Activated naive CD8-positive, alpha-beta T cell (primary cell): Measurements from ENCODE around the gene TM9SF4.

Source experiments
- H3K27ac Mint-ChIP-seq: one replicate; pipeline ENCODE4 v1.8.0; 2021; ENCODE audit warnings: mixed read lengths
- H3K27me3 Mint-ChIP-seq: one replicate; pipeline ENCODE4 v1.8.0; 2021; ENCODE audit warnings: mixed read lengths
- H3K36me3 Mint-ChIP-seq: one replicate; pipeline ENCODE4 v1.8.0; 2021; ENCODE audit warnings: mixed read lengths
- H3K4me1 Mint-ChIP-seq: one replicate; pipeline ENCODE4 v1.8.0; 2021; ENCODE audit warnings: low read depth, mixed read lengths
- H3K4me3 Mint-ChIP-seq: one replicate; pipeline ENCODE4 v1.8.0; 2021; ENCODE audit warnings: mild to moderate bottlenecking, mixed read lengths
- H3K9me3 Mint-ChIP-seq: one replicate; pipeline ENCODE4 v1.8.0; 2021; ENCODE audit warnings: low read depth, mixed read lengths

Gene TM9SF4

GRCh38 chr20:32109392-32110172 lies at the start of gene TM9SF4:
TSS of gene TM9SF4 (plus strand) at chr20:32109714. CDS start at chr20:32109741, 27 bp downstream.
- H3K9me3 Mint-ChIP-seq = no peaks in the 10 kb centered on the region
- H3K27ac Mint-ChIP-seq = peak within 1 kb of the TSS; percentile 100
- H3K4me3 Mint-ChIP-seq = peak within 1 kb of the TSS; percentile 94

GRCh38 chr20:32062776-32063170 lies 46.7 kb upstream of the TM9SF4 start:
- Mint-ChIP-seq H3K9me3 (no peaks in the 10 kb centered on the region), H3K4me3 (no peak overlapping the region), H3K27me3 (peaks cover 21% of the 10 kb centered on the region), H3K27ac (no peak overlapping the region), H3K4me1 (no peaks in the 10 kb centered on the region), H3K36me3 (no peaks in the 10 kb centered on the region)

More at GRCh38 chr20:32109392-32110172, at the start of gene TM9SF4:
- peaks cover 39% of the 10 kb centered on the region for H3K4me1 Mint-ChIP-seq
- peaks cover 3% of the 10 kb centered on the region for H3K36me3 Mint-ChIP-seq
- H3K27me3 Mint-ChIP-seq = no peaks in the 10 kb centered on the region

DNA sequence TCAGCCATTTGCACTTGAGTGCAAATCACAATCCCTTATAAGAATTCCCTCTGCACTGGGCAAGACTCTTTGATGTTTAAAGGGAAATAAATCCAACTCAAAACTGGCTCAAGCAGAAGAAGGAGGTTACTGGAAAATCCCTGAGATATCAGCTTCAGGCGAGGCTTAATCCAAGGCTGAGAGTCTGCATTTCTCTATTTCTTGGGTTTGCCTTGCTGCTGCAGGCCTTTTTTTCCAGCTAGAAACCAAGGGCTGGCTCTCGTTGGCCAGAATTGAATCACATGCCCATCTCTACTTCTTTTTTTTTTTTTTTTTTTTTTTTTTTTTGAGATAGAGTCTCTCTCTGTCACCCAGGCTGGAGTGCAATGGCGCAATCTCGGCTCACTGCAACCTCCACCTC lies 45.8 kb upstream of the TM9SF4 start:
- H3K27me3 Mint-ChIP-seq = peaks cover 20% of the 10 kb centered on the region
- no peak overlapping the region for H3K4me3 Mint-ChIP-seq
- no peaks in the 10 kb centered on the region for H3K4me1 Mint-ChIP-seq
- H3K36me3 Mint-ChIP-seq = no peaks in the 10 kb centered on the region
- H3K27ac Mint-ChIP-seq = no peak overlapping the region
- no peaks in the 10 kb centered on the region for H3K9me3 Mint-ChIP-seq

- H3K4me3 Mint-ChIP-seq = no peak overlapping the region
Observed at GRCh38 chr20:32064667-32065066, 44.8 kb upstream of the TM9SF4 start.

DNA sequence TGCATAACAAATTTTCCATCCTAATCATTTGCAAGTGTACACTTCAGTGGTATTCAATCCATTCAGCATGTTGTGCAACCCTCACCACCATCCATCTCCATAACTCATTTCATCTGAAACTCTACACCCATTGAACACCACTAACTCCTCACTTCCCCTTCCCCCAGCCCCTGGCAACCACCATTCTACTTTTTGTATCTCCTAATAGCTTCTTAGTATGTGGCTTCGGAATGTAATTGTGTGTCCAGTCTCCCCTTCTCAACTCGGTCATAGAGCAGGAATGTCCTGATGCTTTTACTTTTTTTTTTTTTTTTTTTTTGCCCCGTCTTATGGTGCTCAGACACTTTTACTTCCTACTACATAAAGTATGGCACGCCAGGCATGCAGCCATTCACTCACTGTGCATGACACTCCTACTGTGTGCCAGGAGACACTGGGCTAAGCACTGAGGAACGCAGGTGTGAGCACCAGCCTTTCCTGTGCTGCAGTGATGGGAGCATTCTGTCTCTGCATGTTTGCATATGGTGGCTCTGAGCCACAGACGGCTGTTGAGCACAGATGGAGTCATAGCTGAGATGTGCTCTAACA lies 42.2 kb upstream of the TM9SF4 start:
- Mint-ChIP-seq H3K27me3 (peaks cover 7% of the 10 kb centered on the region), H3K9me3 (no peaks in the 10 kb centered on the region), H3K36me3 (no peaks in the 10 kb centered on the region), H3K4me3 (no peak overlapping the region), H3K4me1 (no peaks in the 10 kb centered on the region), H3K27ac (no peak overlapping the region)

More at GRCh38 chr20:32064667-32065066, 44.8 kb upstream of the TM9SF4 start:
- no peaks in the 10 kb centered on the region for H3K4me1 Mint-ChIP-seq
- no peak overlapping the region for H3K27ac Mint-ChIP-seq
- H3K27me3 Mint-ChIP-seq = peaks cover 20% of the 10 kb centered on the region
- no peaks in the 10 kb centered on the region for H3K9me3 Mint-ChIP-seq
- H3K36me3 Mint-ChIP-seq = no peaks in the 10 kb centered on the region

- H3K9me3 Mint-ChIP-seq = no peaks in the 10 kb centered on the region
- H3K27ac Mint-ChIP-seq = no peak overlapping the region
- peaks cover 5% of the 10 kb centered on the region for H3K27me3 Mint-ChIP-seq
- H3K36me3 Mint-ChIP-seq = no peaks in the 10 kb centered on the region
- H3K4me3 Mint-ChIP-seq = no peak overlapping the region
- no peaks in the 10 kb centered on the region for H3K4me1 Mint-ChIP-seq
Observed at GRCh38 chr20:32068174-32068573, 41.3 kb upstream of the TM9SF4 start.

GRCh38 chr20:32069711-32070110 lies 39.8 kb upstream of the TM9SF4 start:
- Mint-ChIP-seq H3K27ac (no peak overlapping the region), H3K9me3 (no peaks in the 10 kb centered on the region), H3K27me3 (peaks cover 5% of the 10 kb centered on the region), H3K4me1 (no peaks in the 10 kb centered on the region), H3K36me3 (no peaks in the 10 kb centered on the region), H3K4me3 (no peak overlapping the region)

- no peaks in the 10 kb centered on the region for H3K4me1 Mint-ChIP-seq
- H3K4me3 Mint-ChIP-seq = no peak overlapping the region
- H3K27ac Mint-ChIP-seq = no peak overlapping the region
- H3K9me3 Mint-ChIP-seq = no peaks in the 10 kb centered on the region
- H3K27me3 Mint-ChIP-seq = peaks cover 5% of the 10 kb centered on the region
- no peaks in the 10 kb centered on the region for H3K36me3 Mint-ChIP-seq
Observed at GRCh38 chr20:32070282-32070681, 39.2 kb upstream of the TM9SF4 start.

GRCh38 chr20:32070690-32071213 lies 38.8 kb upstream of the TM9SF4 start:
- no peaks in the 10 kb centered on the region for H3K36me3 Mint-ChIP-seq
- no peaks in the 10 kb centered on the region for H3K4me1 Mint-ChIP-seq
- H3K9me3 Mint-ChIP-seq = no peaks in the 10 kb centered on the region

GRCh38 chr20:32071395-32072167 lies 37.9 kb upstream of the TM9SF4 start:
- Mint-ChIP-seq H3K4me1 (no peaks in the 10 kb centered on the region), H3K27me3 (peaks cover 7% of the 10 kb centered on the region), H3K36me3 (no peaks in the 10 kb centered on the region)

More at GRCh38 chr20:32070690-32071213, 38.8 kb upstream of the TM9SF4 start:
- Mint-ChIP-seq H3K27me3 (peaks cover 5% of the 10 kb centered on the region), H3K4me3 (no peak overlapping the region), H3K27ac (no peak overlapping the region)

DNA sequence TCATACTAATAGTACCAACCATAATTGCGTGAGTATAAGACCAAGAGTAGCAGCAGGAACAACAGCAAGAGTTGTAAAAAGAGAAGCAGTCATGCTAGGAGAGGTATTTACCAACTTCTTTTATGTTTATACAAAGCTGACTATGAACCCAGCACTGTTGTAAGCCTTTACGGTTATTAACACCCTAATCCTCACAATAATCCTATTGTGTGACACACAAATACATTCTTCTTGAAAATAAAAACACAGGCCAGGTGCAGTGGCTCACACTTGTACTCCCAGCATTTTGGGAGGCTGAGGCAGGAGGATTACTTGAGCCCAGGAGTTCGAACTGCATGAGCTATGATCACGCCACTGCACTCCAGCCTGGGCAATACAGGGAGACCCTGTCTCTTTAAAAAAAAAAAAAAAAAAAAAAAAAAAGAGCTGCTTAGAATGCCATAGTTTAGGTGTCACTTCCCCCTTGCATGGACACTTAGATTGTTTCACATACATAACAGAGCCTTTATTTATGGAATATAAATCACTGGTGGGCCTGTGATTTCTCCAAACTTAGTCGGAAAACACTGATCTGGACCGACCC lies 37.3 kb upstream of the TM9SF4 start:
- Mint-ChIP-seq H3K4me3 (no peak overlapping the region), H3K36me3 (no peaks in the 10 kb centered on the region), H3K4me1 (no peaks in the 10 kb centered on the region), H3K27ac (no peak overlapping the region), H3K27me3 (peaks cover 4% of the 10 kb centered on the region), H3K9me3 (no peaks in the 10 kb centered on the region)

More at GRCh38 chr20:32071395-32072167, 37.9 kb upstream of the TM9SF4 start:
- no peak overlapping the region for H3K27ac Mint-ChIP-seq
- H3K4me3 Mint-ChIP-seq = no peak overlapping the region
- H3K9me3 Mint-ChIP-seq = no peaks in the 10 kb centered on the region

DNA sequence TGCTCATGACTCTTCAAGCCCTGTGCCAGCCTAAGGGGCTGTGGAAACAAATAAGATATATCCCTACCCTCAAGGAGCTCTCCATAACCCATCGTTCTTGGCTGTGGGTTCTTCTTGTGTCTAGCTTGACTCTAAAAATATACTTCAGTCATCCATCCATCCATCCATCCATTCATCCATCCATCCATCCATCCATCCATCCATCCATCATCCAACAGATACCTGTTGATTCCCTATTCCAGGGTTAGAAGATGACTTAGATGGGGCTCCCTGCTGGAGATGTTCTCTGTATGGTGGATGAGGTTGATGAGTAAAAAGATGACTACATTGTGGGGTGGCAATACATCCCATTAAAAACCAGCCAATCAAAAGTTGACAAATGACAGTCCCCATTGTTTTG lies 34.0 kb upstream of the TM9SF4 start:
- Mint-ChIP-seq H3K27ac (no peak overlapping the region), H3K27me3 (peaks cover 2% of the 10 kb centered on the region), H3K9me3 (no peaks in the 10 kb centered on the region), H3K36me3 (no peaks in the 10 kb centered on the region), H3K4me1 (no peaks in the 10 kb centered on the region), H3K4me3 (no peak overlapping the region)

- H3K27ac Mint-ChIP-seq = no peak overlapping the region
- H3K4me1 Mint-ChIP-seq = no peaks in the 10 kb centered on the region
- peaks cover 2% of the 10 kb centered on the region for H3K27me3 Mint-ChIP-seq
- no peaks in the 10 kb centered on the region for H3K9me3 Mint-ChIP-seq
- H3K36me3 Mint-ChIP-seq = no peaks in the 10 kb centered on the region
- H3K4me3 Mint-ChIP-seq = no peak overlapping the region
Observed at GRCh38 chr20:32077190-32077589, 32.3 kb upstream of the TM9SF4 start.

- Mint-ChIP-seq H3K4me3 (no peak overlapping the region), H3K4me1 (no peaks in the 10 kb centered on the region), H3K27ac (no peak overlapping the region), H3K36me3 (no peaks in the 10 kb centered on the region), H3K27me3 (peaks cover 5% of the 10 kb centered on the region), H3K9me3 (no peaks in the 10 kb centered on the region)
Observed at GRCh38 chr20:32078322-32078721, 31.2 kb upstream of the TM9SF4 start.
